Stimulated activated naive CD8-positive, alpha-beta T cell treated with anti-CD3 and anti-CD28 coated beads, Interleukin-15, Interleukin-2, amounts not matched to agents 100 U/mL and 50 U/mL, for 24 hours (primary cell): ENCODE results near the gene LBP.
"Not testable (repeated sequence)": the region's sequence is repeated elsewhere in the genome, so short reads cannot be mapped to it uniquely, and the experiment has no call there.

Experiments
- ATAC-seq: fragments of 150-1000 bp; cut with Tn5 transposase; one replicate; pipeline ENCODE4 v1.10.0; 2021
- DNase-seq: peaks from one replicate; pipeline ENCODE4 v3.0.0; 2021

The LBP gene

DNA sequence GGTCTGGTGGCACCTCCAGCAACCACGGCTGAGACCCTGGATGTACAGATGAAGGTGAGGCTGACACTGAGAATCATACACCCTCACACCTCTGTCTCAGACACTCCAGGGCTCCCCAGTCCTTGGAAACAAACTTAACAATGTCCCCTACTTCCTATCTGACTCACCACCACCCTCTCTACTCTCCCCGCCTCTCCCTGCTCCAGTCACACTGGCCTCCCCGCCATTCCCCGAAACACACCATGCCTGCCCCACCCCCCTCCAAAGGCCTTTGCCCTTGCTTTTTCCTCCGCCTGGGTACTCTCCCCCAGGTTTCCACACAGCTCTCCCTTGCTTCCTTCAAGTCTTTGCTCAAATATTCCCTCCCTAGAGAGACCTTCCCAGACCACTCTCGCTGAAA lies 26.1 kb upstream of the LBP start:
- no peak for DNase-seq
- ATAC-seq: no peak

DNA sequence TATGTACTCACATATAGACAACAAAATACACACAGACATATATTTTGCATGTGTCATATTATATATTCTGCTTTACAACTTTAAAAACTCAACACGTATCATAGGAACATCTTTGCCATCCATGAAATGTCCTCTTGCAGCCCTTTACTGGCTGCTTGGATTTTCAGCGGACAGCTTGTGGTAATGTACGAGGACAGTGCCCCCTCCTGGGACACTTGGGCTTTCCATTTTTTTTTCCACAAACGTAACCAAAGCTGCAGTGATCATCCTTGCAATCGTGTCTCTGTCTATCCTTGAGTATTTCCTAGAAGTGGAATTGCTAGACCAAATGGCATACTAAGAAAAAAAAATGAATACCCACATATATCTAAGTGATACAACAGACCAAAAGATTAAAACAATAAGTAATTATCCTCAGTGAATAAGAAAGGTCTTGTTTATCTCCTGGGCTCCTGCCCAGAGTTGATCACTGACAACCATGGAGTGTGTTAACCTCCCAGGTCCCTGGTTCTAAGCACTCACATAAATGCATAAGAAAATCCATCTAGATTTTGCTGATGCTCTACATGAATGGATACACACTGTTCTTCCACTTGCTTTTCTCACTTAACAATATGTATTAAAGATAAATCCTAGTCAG lies 24.2 kb upstream of the LBP start:
- ATAC-seq: no peak
- no peak for DNase-seq

DNA sequence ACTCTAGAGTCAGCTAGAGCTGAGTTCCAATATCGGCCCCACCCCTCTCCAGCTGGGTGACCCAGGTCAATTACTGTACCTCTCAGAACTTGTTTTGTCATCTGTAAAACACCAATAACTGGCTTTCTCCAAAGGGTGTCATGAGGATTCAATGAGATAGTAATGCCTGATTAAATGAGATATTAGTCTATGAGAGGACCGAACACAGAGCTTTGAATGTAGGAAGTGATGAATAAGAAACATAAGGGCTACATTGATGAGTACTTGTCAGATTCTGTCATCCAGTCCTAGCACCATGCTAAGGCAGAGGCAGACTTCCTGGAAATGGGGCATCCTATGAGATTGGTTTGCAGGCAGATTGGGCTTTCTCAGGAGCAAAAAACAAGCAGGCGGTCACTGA lies 22.1 kb upstream of the LBP start:
- ATAC-seq (no peak), DNase-seq (no peak)

DNA sequence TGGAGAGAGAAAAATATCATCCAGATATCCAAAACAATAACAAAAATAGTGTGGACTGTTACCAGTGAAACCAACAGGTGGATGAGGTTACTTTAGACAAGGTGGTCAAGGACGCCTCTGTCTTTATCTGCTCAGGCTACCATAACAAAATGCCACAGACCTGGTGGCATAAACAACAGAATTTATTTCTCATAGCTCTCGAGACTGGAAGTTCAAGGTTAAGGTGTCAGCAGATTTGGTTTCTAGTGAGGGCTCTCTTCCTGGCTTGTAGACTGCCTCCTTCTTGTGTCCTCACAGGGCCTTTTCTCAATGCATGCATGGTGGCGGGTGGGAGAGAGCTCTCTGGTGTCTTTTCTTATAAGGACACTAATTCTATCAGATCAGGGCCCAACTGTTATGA lies 21.1 kb upstream of the LBP start:
- ATAC-seq: no peak
- no peak for DNase-seq

DNA sequence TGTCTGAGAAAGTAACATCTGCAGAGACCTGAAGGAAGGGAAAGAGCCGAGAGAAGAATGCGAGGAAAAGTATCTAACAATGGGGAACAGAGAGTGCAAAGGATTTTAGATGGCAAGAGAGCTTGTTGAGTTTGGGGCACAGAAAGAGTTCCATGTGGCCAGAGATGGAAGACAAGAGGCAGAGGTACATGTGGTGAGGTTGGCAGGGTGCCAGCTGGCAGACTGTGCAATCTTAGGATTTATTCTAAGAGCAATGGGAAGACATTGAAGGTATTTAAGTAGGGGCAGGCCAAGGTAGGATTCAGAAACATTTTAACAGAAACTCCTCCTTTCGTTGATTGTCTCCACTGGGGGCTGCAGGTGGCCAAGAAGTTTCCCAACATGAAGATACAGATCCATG lies 20.4 kb upstream of the LBP start:
- DNase-seq (no peak), ATAC-seq (no peak)

DNA sequence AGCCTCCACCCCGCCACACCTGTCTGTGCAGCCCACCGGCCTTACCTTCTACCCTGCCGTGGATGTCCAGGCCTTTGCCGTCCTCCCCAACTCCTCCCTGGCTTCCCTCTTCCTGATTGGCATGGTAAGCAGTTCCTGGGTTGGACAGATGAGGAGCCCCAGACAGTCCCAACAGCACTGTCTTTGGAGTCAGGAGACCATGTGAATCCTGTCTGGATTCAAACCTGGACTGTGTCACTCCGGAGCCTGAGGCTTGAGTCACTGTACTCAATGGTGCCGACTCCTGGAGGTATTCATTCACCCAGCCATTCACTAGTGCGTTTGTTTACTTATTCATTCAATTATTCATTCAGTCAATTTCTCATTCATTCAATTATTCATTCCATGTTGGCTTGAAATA lies 20.0 kb upstream of the LBP start:
- ATAC-seq (no peak), DNase-seq (no peak)

DNA sequence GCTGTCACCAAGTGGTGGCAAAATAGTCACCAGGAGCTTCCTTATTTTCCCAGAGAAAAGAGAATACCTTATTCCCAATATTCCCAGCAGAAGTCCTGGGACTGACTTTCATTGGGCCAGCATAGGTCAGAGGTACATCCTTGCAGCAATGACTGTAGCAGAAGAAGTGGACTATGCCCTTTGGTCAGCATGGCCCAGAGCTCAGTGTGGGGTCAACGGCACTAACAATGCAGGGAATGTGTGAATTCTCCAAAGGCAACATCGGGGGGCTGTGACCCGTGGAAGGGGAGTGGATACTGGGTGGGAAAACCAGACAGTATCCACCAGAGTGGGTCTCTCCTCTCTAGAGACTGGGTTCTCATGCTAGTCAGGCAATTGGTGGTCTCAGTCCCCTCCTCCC lies 15.6 kb upstream of the LBP start:
- no peak for ATAC-seq
- no peak for DNase-seq

DNA sequence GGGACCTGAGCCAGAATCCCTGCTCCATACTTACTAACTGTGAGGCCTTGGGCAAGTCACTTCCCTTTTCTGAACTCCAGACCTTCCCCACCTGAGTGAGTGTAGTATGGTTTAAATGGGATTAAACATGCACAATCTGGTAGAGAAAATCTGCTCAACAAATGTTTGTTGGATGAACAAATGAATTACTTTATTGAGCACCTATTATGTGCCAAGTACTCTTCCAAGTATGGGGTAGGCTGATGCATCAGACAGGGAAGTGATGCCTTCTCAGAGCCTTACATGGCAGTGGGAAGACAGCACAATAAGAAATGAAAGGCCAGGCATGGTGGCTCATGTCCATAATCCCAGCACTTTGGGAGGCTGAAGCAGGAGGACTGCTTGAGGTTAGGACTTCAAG lies 15.0 kb upstream of the LBP start:
- DNase-seq (no peak), ATAC-seq (no peak)

DNA sequence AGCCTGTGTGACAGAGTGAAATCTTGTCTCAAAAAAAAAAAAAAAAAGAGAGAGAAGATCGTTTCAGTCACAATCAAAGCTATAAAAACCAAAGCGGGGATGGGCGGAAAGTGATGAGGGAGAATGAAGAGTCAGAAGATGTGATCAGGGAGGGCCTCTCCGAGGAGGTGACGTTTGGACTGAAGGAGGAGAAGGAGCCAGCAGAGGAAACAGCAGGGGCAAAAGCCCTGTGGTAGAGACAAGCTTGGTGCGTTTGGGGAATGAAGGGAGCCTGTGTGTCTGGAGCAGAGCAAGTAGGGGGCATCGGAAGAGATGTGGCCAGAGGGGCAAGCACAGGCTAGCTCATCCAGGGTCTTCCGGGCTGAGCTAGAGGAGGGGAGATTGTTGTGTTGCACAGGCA lies 14.5 kb upstream of the LBP start:
- DNase-seq: no peak
- ATAC-seq: no peak

DNA sequence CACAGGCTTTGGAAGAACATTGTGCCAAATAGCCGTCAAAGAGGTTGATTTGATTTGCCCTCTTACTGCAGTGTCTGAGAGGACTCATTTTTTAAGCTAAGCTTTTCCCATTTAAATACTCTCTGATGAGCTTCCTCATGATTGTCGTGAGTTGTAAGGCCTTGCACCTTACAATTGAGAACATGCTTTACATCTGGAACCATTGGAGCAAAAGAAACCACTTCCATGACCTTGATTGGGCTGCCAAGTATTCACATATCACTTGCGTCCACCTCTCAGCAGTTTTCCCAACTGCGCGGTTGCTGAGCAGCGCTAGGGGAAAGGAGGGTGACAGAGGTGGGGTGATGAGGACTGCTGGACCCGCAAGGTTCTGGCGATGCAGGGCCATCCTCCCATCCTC lies 12.3 kb upstream of the LBP start:
- DNase-seq: no peak
- no peak for ATAC-seq

DNA sequence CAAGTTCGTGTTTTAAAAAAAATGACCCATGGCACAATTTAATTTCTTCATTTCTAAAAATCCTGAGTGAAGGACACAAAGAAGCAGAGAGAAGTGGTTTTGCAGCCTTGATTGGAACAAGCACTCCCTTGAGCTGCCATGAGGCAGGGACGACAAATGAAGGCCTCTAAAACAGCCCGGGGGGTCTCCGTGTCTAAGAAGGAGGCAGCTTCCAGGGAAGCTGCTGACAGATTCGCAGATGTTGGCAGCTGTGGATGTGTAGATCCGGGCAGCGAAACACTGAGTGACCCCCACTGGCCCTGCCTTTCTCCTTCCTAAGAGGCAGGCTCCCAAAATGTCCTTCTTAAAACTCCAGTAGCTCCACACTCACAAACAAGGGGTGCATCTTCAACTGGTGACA lies 9.6 kb upstream of the LBP start:
- no peak for DNase-seq
- ATAC-seq: no peak

DNA sequence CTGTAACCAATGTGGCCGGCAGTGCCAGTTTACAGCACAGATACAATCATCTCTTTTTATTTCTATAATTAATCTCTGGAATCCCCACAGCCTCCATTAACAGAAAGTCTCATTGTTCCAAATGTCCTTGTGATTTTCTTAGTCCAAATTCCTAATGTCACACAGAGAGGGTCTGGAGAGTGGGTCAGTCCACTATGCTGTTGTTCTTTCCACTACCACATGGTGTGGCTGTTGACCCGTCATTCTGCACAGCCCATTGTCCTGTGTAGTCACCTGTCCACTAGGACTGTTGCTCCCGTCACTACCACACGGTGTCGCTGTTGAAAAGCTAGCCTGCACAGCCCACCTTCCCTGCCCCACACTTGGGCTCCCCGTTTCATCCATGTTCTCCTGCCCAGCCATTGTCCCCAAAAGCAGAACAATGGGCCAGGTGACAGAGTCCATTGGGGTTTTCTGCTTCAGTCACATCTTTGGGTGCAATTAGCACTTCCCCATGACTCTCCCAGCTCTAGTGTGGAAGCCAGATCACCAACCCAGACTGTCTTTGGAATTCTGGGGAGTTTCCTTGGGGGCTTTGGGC lies 8.6 kb upstream of the LBP start:
- DNase-seq: peak; percentile 52
- ATAC-seq: no peak

DNA sequence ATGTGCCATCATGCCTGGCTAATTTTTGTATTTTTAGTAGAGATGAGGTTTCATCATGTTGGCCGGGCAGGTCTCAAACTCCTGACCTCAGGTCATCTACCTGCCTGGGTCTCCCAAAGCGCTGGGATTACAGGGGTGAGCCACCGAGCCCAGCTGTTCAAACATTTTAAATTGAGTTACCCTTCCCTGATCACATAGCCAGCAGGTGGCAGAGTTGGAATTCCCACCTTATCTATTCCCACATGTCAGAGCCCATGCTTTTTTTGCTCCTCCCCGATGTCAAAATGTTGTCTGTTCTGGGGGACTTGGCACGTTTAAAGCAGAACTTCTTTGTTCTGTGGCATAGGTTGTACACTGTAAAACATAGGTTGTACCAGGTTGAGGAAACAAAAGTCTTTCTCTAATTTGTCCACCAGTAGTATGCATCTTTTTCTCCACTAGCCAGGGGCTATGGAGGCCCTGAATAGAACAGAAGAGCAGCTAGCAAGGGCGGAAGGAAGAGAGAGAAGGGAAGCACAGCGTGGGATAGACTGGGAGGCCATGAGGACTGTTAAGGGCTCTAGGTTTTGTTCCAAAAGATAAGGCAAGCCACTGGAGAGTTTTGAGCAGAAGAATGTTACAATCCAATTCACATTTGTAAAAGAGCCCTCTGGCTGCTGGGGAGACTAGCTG lies 7.3 kb upstream of the LBP start:
- ATAC-seq (no peak), DNase-seq (no peak)

DNA sequence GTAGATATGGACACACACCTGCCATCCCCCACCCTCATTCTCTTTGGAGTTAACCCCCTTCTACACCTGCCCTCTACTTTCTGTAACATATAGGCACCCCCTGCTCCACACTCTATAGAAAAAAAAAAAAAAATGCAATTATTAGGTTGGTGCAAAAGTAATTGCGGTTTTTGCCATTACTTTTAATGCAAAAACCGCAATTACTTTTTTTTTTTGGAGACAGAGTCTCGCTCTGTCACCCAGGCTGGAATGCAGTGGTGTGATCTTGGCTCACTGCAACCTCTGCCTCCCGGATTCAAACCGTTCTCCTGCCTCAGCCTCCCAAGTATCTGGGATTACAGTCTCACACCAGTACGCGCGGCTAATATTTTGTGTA lies 6.8 kb upstream of the LBP start:
- ATAC-seq, DNase-seq: not testable (repeated sequence)

DNA sequence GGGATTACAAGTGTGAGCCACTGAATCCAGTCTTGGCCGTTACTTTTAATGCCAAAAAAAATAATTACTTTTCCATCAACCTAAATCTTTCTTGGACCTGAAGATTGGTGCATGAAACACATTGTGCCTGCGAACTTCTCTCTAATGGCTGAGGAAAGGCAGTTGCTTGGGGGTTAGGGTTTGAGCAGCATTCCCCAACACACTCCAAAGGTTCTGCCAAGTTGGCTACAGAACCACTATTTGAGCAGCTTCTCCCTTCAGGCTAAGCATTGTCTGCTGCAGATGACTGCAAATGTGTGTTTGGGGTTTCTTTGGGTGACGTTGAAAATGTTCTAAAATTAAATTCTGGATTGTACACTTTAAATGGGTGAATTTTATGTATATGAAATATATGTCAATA lies 6.3 kb upstream of the LBP start:
- DNase-seq (no peak), ATAC-seq (no peak)

DNA sequence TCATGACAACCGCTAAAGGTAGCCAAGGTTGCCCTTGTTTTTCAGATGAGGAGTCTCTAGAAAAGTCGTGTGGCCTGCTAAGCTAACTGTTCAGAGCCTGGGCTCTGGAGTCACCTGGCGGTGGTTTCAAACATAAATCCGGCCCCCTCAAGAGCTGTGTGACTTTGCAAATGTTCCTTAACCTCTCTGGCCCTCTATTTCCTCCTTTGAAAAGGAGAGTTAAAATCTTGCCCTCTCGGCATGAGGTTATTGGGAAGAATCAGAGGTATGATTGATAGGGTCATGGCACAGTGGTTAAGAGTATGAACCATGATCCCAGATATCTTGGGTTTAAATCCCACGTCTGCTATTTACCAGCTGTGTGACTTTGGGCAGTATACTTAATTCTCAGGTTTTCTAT lies 5.6 kb upstream of the LBP start:
- ATAC-seq (no peak), DNase-seq (no peak)

DNA sequence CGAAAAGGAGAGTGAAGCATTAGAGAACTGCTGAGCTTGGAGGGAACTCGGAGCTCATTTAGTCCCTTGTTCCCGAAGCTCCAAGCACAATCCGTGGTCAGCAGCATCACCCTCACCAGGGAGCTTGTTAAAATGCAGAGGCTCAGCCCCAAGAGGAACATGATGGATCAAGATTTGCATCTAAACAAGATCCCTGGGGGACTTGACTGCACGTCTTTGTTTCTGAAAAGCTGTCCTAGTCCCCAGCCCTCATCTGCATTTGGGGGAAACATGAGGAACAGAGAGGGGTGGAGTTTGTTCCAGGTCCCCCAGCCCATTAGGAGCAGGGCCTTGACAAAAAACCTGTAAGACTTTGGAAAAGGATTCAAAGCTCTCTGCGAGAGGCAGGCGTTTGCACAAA lies 4.1 kb upstream of the LBP start:
- ATAC-seq: no peak
- DNase-seq: no peak

DNA sequence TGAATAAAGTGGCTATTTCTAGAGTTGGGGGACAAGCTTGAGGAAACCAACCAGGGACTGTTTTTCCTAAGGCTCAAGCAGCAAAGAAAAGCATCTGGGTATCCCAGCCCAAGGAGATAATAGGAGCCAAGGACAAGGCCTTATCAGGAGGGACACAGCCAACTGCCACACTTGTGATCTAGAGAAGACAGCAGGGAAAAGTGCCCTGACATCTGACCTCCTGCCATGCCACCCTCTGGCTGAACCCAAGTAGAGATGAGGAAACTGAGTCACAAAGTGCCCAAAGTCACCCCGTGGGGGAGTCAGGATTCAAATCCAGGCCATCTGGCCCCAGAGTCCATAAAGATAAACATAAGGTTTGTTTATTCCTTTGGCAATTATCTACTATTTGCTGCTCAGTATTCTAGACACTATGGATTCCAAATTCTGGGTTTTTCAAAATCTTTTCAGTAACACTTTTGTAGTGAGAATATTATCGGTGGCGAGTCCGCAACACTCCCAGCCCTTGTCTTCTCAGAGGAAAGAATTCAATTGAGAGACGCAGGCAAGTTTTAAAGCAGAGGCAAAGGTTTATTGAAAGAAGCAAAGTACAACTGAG lies 3.5 kb upstream of the LBP start:
- DNase-seq: no peak

DNA sequence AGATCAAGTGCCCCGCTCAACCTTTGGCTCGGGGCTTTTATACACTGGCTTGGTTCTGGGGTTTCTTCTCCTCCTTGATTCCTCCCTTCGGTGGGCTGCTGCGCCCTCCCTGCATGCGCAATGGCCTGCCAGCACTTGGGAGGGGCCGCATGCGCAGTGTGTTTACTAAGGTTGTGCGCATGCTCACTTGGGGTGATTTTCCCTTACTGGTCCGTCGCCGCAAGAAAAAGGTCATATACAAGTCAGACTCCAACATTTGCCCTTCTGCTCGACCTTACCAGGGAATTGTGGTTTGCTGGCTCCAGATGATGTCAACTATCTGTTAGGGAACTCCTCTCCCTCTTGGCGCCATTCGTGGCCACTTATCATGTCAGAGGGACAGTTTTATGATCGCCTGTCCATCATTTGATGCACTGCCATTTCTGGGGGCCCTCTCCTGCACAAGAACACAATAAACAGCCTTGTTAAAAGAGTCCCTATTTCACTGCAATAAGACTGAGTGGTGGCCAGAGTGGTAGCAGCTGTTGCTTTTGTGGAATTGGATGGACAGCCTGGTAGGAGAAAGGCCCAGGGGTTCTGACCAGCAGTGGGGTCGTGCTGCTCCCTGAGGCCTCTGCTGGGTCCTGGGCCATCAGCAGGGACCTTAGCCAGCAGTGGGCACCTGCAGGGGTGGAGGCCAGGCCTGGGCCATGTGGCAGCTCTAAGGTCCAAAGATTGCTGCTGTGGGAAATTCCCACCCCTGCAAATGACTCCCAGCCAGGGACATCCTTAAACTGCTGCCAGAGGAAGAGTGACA lies 2.8 kb upstream of the LBP start:
- DNase-seq (no peak), ATAC-seq (no peak)

More for the DNA sequence above, 3.5 kb upstream of the LBP start:
- no peak for ATAC-seq

DNA sequence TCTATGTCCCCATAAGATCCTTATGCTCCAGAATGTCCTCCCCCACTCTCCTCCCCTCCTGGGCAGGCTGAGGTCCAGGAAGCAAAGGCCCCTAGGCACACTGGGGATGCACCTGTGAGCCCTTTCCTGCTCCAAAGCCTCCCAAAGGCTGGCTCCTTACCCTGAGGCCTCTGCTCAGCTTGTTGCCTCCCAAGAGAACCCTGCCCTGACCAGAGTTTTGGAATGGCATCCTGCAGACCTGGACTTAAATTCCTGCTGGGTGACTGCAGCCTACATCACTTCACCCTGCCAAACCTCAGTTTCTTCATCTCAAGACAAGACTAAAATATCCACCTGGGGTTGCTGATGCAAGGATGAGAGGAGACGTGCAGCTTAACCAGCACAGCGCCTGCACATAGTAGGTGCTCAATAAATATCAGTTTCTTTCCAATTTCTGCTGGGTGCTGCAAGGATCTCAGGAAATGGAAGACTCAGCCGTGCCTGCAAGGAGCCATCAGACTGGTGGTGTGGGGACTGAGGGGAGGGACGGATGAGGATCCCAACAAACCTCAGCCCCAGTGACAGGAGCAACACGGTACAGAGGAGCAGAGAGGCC lies 2.1 kb upstream of the LBP start:
- no peak for ATAC-seq
- DNase-seq: no peak

DNA sequence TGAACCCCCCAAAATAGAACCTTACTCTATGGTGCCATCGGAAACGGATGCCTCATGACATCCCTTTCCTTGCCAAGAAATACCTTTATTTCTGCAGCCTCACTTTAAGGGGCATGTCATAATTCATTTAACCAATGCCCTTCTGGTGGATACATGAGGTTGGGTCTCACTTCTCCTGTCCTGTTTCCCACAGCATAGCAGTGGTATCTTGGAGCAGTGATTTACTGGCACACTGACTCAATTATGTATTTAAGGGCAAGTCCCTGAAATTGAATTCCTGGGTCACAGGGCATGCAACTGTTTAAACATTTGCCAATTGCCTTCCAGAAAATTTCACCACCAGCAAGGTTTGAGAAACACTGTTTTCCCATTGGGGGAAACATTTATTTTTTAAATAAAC lies 639 bp upstream of the LBP start:
- ATAC-seq: no peak

DNA sequence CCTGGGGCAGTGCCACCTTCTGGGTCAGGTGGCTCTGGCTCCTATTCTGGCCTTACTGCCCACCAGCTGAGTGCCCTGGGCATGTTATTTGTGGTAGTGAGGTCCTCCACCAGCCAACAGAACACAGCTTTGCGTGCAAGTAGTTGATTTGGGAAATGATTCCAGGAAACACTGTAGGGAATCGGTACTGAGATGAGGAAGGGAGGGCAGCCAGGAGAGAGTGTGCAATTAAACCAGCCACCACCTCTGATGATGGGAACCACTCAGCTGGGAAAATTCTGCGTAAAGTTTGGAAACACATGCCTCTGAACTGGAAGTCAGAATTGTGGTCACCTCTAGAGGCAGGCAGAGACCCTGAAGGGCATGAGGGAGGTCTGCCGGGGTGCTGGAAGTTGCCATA lies 459 bp downstream of the LBP start:
- DNase-seq: no peak
- ATAC-seq: no peak

More for the DNA sequence above, 639 bp upstream of the LBP start:
- DNase-seq: no peak

DNA sequence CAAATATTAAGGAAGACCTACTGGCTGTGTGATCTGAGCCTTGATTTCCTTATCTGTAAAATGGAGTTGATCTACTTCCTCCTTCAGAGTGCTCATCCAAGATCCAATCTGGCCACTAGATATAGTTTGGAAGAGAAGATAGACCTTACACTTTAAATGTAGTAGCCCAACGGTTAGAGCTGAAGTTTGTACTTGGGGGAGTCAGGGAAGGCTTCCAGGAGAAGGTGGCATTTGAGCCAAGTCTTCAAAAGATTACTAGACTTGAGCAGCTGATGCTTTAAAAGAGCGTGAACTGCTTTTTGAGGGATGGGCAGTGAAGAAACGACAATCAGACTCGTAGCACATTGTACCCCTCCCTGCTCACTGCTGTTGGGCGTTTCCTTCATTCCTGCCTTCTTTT lies 3.6 kb downstream of the LBP start:
- DNase-seq (no peak), ATAC-seq (no peak)
